Activated CD8-positive, alpha-beta memory T cell treated with anti-CD3 and anti-CD28 coated beads for 4 hours (primary cell): ENCODE results near the gene SREBF2.

ENCODE experiments used
- DNase-seq, 2 donors: peaks; one replicate each; pipeline ENCODE4 v3.0.0-alpha.2; 2020; ENCODE audit warnings: low read depth in 2 of 2

Gene SREBF2

DNA sequence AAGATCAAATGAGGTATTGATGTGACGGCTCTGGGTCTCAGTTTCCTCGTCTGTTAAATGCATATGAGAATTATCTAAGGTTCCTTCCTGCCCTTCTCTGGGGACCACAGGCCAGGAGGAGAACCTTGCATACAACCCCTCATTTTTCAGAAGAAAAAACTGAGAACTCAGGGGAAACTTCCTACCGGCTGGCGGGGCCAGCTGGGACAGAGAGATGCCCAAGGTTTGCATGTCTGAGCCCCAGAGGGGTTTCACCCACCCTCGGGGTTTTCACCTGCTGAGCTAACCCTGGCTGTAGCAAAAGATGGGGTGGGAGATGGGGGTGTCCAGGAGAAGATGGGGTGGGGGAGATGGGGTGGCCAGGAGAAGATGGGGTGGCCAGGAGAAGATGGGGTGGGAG, 89.4 kb downstream of the SREBF2 start:
- DNase-seq: no peak

DNA sequence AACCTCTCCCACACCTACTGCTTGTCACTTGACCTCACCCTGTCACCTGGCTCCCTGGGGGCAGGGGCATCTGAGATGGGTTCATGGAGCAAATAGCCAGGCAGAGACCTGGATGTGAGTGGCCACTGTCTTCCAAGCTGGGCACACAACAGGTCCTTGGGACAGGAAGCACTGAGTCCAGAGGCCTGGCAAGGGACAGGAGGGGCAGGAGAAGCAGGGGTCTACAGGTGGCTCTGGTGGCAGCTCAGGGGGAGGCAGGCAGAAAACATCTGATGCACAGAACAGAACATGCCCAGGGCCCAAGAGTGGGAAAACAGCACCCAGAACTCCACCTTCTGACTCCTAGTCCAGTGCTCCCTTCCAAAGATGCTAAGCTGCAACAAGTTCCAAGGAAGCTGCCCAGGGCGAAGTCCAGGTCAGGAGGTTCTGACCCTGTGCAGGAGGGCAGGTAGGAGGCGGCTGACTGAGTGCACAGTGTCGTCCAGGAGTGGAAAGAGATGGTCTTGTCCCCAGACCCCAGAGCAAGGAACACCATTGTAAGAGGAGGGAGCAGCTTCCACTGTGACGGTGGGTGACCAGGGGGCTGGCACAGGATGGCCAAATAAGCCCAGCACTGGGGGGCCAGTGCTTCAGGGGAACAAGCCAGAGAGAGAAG, 90.2 kb downstream of the SREBF2 start:
- DNase-seq: no peak

DNA sequence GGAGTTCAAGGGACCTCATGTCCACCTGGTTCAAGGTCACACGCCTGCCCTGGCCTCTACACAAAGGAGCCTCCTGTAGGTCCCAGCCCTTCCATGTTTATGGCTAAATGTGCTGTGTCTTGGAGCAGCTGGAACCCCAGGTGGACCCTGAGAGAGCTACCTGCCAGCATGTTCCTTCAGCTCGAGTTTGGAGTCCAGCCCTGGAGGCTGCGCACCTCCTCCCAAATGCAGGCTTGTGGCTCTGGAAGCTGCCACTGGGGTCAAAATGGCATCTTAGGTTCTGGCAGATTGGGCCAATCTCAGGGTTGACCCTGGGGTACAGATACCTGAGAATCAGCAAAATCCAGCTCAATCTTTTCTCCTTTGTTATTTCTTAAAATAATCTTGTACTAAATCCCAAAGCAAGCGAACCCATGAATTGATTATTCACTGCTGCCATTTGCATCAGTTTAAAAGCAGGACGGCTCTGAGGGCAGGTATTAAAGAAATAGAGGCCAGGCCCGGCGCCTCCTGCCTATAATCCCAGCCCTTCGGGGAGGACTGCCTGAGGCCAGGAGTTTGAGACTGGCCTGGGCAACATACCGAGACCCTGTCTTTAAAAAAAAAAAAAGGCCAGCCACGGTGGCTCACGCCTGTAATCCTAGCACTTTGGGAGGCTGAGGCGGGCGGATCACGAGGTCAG, 90.8 kb downstream of the SREBF2 start:
- no peak for DNase-seq

DNA sequence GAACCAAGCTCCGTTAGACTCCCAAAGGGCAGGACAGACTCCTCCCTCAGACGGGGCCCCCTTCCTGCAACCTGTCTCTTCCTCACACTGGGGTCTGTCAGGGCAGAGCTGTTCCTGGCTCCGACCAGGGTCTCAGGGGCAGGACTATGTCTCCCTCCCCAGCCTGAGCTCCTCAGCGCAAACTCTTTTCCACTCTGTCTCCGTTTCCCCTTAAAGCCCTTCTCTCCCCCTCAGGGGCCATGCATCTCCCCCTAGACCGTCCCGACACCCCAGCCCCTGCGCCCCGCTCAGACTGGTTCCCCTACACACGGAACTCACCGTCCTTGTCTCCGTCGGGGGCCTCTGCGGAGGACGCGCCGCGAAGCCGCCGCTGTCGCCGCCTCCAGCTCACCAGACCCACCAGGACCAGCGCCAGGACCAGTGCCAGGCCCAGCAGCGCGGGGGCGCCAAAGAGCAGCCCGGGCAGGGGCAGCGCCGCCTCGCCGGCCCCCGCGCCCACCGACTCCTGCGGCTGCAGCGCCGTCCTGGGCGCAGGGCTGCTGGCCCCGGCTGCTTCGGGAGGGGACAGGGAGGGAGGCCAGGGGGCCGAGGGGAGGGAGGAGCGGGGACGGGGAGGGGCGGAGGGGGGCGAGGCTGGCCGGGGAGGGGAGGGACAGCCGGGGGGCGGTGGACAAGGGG, 93.0 kb downstream of the SREBF2 start:
- peak; percentile 52 to 68 for DNase-seq

DNA sequence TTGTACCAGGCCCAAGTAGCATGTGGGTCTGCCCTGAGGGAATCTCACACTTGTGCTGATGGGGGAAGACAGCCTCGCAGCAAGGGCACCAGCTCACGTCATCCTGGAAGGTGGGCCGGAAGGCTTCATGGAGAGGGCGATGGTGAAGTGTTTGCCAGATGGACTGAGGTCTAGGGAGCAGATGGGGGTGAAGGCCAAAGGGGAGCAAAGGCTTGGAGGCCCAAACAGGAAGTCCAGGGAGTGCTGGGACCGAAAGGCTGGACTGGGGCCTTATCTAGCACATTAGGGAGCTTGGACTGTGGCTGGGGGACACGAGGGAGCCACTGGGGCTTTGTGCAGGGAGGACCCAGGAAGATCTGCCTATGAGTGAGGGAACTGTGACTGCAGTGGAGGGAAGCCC, 94.9 kb downstream of the SREBF2 start:
- no peak for DNase-seq

DNA sequence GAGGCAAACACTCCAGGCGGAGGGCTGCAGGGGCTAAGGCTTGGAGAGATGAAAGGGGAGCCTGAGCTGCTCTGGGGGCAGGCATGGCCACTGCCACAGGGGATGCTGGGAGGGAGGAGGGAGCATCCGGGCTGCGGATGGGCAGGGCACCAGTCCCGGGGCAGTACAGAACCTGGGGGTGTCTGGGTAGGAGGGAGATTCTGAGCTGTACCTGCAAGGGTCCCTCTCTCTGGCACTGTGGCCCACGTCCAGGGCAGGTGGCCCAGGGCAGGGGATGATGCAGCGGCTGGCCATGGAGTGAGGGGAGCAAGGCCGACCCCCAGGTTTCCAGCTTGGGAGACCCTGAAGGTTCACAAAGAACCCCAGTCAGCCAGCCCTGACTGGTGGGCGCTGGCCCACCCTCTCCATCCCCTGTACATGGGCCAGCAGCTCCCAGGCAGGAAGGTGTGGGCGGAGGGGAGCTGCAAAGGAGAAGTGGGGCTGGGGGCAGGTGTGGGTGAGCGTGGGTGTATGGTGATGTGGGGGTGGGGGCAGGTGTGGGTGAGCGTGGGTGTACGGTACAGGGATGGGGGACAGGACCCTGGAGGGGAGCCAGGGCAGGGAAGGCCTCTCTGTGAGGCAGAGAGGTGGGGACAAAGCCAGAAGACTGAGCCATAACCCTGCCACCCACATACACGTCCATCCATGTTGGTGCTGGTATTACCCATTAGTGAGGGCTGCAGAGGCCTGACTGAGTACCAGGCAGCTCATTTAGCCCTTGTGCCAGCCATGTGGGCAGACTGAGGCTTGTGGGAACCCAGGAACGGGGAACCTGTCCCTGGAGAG, 95.9 kb downstream of the SREBF2 start:
- no peak for DNase-seq

DNA sequence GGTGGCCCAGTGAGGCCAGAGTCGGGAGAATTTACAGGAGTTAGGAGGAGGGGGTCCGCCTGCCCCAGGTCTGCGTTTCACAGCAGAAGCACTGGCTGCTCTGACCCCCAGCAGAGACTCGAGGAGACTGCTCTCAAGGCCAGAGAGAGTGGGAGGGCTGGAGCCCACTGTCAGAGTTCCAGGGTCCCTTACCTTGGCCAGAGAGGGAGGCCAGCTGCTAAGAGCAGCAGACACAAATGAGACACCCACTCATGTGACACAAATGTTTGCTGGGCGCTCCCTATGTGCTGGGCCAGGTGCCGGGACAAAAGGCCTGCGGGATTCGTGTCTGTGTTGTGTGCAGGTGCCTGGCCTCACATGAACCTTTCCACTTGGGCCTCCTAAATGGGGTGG, 96.5 kb downstream of the SREBF2 start:
- DNase-seq: no peak

DNA sequence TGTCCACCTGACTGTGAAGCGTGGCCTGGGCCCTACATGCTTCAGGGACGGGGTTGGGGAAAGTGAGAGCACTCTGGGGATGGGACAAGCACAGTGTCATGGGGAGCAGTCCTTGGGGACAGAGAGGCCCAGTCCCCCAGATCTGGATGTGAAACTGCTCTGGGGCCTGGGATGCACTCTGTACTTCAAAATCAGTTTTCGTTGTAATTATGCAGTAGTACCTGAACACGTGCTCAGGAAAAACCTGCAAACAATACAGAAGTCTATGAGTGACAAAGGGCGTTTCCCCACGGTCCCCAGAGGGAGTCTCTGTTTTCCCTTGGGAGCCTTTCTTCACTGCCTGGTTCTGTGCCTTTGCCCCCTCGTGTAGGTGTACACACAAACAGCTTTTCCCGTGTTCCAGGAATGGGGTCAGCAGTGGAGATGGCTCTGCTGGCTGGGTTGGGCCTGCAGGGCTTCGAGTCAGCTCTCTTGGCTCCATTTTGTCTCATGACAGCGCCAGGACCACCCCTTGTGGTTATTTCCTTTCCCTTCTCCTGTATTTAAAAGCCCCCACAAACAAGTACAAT, 98.9 kb downstream of the SREBF2 start:
- DNase-seq: no peak

DNA sequence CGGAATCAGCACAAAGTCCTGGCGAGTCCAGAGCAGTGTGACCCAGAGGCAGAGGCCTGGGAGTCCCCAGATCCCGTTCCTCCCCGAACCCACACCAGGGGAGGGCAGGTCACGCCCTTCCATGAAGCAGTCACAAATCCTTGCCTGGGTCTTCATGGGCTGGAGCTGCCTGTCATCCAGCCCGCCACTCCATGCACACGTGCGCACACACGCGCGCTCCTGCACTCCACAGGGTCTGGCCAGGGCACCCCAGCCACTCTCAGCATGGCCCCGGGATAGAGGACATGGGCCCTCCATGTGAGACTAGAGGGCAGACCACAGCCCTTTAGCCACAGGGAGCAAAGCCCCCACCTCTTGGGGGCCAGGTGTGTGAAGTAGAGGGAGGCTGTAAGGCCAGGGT, 99.4 kb downstream of the SREBF2 start:
- DNase-seq: no peak

DNA sequence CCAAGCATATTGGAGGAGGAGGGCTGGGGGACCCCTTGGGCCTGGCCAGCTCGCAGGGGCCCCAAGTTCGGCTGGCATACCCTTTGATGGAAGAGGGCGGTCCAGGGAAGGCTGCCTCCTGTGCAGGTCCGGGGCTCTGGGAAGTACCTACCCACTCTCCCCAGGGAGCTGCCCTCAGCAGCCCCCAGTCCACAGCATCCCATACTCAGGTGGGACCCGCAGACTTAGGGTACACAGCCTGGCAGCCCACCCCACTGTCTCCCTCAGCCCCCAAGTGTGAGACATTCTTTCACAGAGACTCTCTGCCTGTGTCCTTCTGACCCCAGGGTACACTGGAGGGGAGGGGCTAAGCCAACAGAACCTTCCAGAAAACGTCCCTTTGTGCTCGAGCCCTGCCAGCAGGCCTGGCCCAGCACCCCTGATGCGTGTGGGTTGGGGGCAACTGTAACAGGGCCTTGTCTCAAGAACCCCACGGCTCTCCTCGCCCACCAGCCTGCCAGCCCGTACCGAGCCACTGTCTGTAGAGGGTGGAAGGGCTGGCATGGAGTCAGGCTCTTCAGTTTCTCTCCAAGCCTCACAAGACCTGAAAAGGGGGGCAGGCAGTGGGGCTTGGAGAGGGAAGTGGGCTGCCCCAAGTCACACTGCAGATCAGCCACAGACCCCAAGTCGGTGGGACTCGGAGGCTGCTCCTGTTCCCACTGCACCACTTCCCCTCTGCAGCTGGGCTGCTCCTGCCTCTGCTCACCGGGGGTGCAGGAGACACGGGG, 100.7 kb downstream of the SREBF2 start:
- DNase-seq: no peak

DNA sequence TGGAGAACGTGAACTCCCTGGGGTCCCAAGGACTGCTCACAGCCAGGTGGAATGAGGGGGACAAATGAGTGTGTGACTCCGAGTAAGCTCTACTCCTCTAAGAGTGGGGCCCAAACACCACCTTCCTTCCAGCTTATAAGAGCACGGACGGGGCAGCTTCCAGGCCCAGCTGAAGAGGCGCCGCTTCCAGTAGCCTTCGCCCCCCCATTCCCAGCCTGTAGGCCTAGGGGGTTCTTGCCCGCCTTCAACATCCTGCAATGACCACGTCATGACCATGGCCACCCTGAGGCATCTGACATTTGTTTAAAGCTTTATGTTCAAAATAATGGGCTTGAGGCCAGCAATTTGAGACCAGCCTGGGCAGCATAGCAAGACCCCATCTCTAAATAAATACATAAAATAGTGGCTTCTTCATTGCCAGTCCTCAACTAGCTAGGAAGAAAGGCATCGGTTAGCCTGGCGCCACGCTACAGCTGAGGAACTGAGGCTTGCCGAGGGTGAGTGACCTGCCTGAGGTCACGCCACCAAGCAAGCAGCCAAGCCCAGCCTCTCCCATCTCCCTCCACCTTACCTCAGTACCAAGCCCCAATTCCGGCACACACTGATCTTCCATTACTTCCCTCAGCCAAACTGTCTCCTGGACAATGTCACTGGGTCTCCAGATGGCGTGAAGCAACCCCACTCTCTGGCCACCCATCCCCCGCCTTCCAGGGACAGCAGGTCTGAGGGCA, 101.5 kb downstream of the SREBF2 start:
- DNase-seq: no peak

DNA sequence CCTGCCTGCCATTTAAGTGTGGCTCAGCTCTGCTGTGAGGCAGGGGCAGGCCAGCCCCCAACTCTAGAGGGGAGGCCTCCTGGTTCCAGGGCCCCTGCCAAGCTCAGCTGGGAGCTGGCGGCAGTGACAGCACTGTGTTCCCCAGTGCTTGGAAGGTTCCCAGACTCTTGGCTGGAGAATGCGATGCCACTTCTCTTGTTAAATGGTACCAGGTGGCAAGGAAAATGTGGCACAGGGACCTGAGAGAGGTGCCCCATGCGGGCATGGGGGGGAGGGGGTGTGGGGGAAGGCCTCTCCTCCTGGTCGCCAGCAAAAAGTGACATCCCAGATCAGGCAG, 102.1 kb downstream of the SREBF2 start:
- DNase-seq: no peak

DNA sequence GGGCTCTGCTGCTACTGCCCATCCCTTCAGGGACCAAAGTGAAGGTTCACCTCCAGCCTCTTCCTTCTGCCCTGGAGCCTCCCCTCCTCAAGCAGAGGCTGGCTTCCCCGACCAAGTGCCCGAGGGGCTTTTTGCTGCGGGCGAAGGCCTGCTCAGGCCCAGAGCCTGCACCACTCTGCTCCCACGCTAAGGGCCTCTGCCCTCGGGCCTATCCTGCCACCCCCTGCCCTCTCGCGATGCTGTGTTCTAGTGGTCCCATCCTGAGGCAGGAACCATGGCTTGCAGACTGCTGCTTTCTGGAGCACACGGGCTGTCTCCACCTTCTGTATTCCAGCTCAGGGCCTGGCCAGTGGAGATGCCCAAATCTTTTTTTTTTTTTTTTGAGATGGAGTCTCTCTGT, 102.6 kb downstream of the SREBF2 start:
- DNase-seq: no peak

DNA sequence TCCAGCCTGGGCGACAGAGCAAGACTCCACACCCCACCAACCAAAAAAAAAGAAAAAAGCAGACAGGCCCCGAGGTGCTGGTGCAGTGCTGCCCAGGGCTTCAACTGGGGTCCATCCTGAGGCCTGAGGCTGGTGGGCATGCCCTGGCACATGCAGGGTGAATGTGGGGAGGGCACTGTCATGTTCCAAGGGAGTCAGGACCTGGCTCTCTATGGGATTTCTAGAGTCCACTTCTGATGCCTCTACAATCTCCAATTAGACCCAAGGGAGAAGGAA, 103.9 kb downstream of the SREBF2 start:
- DNase-seq: no peak

DNA sequence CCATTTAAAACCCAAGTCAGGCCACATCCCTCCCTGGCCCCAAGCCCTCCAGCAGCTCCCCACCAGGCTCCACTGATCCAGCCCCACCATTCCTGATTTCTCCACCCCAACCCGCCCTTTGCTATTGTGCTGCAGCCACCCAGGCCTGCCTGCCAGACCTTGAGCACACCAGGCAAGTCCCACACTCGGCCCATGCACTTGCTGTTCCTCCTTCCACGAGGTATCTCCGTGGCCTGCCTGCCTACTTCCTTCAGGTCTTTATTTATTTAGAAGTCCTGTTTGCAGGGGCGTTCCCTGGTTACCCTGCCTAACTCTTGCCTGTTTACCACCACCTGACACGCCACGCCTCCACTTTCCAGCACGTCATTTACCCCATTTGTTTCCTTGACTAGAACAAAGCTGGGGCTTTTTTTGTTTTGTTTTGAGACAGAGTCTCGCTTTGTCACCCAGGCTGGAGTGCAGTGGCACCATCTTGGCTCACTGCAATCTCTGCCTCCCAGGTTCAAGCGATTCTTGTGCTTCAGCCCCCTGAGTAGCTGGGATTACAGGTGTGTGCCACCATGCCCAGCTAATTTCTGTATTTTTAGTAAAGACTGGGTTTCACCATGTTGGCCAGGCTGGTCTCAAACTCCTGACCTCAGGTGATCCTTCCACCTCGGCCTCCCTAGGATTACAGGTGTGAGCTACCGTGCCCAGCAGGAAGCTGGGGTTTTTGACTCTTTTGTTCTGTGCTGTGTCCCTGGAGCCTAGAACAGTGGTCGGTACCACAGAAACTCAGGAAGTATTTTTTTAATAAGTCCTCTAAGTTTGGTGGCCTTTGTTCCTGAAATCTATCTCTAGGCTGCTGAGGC, 107.3 kb downstream of the SREBF2 start:
- peak; percentile 83 to 92 for DNase-seq

DNA sequence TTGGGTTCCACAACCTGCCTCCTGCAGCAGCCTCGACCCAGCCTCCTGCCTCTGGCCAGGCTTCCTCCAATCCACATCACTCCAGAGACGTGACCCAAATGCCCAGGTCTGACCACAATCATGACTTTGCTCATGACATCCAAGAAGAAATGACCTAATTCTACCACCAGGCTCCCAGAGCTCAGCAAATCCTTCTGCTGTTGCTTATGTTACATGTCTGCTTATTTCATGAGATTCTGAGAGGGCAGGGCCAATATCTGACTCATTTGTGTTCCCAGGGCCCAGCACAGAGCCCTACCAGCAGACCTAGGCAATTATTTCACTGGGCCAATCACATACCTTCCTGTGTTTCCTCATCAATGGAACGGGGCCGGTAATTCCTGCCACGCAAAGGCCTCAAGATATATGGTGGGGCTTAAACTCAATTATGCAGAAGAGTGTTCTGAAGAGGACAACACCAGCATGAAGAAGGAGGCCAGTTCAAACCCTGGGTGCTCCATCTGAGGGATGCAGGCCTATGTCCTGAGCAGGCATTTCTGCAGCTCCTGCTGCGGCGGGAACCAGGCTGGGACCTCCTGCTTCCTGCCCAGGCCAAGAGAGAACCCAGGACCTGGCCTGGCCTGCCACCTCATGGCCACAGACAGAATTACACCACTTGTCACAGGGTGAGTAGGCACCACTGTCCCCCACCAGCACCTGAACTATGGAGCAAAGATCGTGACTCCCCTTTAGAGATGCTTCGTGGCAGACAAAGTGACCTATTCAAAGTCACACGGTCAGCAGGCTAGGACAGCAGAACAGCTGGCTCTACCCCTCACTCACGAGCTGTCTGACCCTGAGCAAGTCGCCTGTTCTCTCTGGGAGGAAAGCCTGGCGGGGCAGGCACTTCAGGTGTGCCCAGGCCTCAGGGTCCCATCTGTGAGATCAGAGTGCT, 108.2 kb downstream of the SREBF2 start:
- DNase-seq: peak; percentile 66 to 67

DNA sequence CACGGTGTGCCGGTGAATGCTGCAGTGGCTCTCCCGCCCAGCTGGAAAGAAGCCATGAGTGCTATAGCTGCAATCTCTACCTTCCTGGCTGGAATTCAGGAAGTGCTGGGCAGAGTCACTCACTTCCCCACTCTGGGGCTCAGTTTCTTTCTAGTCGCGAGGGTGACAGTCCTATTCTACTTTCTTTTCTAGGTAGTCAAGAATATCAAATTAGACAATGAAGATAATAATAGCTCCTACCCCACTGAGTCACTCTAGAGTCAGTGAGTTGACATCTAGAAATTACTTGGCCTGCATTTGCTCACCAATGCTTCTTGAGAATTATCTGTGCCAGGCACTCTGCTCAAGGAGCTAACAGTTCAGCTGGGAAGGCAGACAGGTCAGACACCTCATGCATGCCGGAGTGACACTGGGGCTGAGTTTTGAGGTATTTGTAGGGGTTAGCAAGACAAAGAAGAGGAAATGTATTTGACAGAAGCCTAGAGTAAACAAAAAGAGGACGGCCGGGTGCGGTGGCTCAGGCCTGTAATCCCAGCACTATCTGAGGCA, 110.8 kb downstream of the SREBF2 start:
- DNase-seq: no peak

DNA sequence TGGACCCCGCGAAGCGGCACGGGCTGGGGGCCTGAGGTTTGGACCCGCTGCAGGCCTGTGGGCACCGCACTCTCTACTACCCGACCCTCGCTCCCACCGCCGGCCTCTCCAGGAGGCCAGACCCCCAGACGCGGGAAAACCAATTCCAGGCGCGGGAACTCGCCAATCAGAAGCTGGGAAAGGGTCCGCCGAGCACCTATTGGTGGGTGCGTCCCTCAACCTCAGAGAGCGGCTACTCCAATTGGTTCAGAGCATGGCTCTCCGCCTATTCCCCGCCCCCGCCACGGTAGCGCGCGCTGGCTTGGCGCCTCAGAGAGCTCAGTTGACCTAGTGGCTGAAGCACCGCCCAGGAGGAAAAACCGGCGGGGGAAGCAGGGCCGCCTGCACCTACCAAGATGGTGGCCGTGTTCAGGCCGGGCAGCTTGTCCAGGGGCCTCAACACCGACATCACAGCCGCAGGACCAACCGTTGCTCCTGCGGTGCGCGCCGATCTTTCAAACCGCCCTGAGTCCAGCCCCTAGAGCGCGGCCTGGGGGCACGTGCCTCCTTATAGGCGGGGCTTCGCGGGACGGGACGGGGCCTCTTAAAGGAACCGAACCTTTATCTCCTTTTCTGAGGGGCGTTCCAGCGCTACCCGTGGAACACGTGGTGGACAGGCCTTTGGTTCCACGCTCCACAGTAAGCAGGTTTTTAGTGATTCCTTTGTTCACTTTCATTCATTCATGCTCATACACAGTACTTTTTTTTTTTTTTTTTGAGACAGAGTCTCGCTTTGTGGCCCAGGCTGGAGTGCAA, 113.9 kb downstream of the SREBF2 start, which contains the start of gene CENPM:
Gene CENPM, minus strand, starts transcription at position 524 of the 795 bp plus-strand sequence. Its CDS starts 76 bp downstream, at position 448.
- DNase-seq: peak; percentile 75 to 77
